ENCODE data around the gene RALGDS.

The RALGDS gene

DNA sequence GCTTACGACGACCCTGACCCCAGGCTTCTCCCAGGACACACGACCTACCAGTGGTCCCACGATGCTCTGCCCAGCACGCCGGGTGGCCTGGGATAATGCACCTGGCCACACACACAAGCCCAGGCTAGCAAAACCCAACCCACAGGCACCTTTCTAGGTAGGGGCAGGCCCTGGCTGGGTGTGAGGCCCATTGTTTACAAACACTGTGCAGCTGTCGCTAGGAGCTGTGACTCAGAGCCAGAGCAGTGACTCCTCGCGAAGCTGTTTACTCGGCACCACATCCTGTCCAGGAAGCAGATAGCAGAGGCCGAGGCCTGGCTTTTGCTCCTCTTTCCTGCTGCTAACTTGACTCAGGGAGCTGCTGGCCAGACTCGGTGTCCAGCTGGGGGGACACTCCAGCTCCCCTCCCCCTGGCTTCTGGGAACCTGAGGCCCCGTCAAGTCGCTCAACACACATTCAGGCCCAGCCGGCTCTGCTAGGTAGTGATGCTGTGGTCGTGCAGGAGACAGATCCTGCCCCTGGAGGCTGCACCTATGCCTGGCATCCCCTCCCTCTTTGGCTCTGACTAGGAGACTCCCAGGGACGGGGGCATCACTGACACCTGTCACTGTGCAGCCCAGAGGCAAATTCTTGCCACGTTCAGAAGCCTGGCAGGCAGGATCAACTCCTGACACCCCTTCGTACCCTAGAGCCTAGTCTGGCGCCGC, 12.8 kb upstream of the RALGDS start:
- peak; percentile 78 for DNase-seq

DNA sequence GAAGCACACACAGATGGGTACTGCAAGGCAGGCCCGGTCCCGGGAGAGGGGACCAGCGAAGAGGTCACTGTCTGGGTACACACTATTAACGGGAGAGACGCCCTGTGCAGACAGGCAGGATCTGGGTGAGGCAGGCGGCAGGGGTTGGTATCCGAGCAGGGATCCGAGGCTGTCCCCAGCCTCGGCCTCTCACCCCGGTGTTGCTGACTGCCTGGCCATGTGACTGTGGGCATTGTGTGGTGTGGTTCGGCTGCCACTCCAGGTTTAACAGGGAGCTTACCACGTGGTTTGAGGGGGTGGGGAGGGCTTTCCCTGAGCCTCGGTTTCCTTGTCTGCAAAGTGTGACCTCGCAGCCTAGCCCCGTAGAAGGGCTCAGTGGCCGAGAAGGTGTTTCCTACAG, 11.1 kb upstream of the RALGDS start:
- DNase-seq = no peak

DNA sequence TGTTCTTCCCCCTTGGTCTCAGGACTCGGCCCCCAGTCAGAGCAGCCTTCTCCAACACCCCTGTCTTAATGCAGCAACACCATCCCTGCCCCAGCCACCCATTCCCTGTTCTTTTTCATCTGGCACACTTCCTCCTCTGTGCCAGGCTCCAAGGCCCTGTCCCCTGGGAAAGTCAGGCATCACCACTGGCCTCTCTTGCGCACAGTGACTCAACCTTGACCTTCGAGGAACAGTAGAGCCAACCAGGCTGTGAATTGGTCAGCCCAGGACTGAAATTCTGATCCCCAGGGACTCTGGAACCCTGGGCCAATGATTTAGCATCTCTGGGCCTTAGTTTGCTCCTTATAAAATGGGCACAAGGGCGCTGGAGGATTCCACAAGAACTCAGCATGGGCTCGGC, 10.5 kb upstream of the RALGDS start:
- DNase-seq = no peak

DNA sequence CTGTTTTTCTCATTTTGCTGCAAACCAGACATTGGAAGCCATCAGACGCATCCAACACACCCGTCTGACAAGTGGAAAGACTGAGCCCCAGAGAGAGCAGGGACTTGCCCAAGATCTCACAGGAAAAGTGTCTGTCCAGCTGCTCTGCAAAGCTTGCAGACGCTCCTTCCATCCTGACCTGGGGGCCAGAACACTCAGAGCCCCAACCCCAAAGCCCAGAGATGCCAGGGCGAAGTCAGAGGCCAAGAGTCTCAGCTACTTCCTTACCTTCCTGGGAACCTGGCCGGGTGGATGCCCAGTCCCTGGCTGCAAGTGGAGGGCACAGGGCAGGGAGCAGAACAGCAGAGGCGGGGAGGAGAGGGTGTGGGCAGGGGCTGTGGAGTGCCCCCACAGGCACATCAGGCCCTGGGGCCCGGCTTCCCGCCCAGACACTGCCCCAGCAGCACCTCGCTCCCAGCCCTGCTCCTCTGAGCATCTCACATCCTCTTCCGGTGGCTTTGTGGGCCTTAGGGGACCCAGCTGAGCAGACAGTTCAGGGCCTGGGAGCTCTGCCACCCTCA, 9.7 kb upstream of the RALGDS start:
- no peak for DNase-seq

DNA sequence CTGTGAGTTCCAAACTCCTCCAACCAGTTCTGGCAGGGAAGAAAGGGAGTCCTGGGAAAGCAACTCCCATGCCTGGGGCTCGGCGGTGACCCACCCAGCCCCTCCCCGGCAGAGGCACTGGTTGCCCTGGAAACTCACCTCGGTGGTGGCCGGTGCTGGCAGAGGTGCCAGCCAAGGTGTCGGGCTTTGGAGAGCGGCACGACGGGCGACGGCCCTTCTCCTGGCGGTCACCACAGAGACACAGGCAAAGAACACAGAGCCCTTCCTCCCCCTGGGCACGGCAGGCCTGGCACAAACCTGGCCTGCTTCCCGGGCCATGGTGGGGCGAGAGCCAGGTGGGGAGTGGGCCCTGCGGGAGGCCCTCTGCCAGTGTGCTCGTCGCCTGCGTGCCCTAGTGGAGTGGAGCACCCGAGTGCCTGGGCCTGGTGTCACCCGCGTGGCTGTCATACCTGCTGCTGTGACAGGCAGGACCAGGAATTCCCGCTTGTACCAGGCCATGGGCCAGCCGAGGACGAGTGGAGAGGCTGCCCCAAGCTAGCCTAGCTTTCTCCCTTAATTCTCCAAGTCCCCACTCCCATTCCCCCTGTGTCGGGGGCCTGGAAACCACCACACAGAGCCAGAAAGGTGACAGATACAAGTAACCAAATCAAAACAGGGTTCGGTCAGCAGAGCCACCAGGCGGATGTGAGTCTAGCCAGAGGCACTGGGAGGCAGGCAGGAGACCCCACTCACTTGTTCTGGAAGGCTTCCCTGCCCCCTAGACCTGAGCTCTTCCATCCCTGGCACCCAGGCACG, 8.2 kb upstream of the RALGDS start:
- DNase-seq = no peak

DNA sequence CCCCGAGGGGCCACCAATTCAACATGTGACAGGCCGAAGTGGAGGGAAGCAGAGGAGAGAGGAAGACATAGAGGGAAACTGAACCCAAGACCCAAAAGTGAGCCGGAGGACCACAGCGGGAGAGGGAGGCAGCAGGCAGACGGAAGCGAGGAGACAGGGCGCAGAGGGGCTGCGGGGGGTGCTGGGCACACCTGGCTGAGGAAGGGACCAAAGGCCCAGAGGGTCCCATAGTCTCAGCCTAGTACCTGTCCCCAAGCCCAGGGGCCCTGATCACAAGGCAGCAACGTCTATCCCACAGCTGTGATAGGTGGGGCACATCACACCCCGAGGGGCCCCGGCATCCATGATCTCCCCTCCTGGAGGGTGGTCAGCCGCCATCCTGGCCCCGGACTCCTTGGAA, 7.1 kb upstream of the RALGDS start:
- no peak for DNase-seq

DNA sequence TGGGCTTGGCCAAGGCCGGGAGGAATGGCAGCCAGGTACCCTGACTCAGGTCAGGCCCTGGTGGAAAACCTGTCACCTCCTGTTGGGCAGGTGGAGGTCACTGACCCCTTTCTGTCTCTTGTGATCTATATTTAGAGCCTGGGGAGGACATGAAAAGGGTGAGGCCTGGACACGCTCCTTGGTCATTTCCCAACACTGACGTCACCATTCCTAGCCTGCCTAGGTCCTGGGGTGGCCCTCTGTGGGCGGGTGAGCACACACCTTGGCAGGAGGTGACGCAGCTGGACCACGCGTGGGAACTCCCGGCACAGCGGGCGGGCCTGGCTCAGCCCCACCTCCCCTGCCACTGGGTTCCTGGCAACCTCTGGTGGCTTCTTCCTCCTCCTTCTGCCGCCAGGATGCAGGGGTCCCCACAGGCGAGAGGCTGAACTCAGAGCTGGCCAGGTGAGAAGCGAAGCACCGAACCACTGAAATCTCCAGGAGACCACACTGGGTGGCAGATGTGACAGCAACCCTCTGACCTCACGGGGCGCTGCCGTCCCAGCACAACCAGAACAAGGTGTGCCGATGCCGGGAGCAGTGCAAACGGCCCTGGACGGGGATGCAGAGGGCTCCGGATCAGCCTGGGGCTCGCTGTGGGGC, 6.4 kb upstream of the RALGDS start:
- DNase-seq = no peak

DNA sequence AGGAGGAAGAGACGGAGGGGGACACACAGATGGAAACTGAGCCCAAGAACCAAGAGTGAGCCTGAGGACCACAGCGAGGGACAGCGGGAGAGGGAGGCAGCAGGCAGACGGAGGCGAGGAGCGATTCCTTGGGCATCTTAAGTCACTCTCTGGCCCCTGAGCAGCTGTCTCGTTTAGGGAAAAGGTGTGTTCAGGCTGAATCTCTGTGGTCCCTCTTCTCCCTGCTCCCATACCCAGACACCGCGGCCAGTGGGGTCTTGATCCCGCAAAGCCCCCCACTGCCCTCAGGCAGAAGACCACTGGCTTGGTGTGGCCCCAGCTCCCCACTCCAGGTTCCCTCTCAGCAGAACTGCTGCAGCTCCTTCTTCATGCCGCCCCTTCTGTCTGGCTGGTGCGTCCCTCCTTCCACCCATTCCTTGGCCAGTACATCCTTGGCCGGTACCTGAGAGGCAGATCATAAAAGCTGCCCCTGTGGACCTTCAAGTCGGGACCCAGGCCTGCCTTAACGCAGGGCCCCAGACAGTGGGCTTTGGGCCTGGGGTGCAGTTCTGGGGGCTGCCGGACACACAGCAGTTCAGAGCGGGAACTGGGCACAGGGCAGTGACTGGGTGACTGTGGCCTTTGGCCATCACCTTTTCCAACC, 5.8 kb upstream of the RALGDS start:
- DNase-seq = no peak

DNA sequence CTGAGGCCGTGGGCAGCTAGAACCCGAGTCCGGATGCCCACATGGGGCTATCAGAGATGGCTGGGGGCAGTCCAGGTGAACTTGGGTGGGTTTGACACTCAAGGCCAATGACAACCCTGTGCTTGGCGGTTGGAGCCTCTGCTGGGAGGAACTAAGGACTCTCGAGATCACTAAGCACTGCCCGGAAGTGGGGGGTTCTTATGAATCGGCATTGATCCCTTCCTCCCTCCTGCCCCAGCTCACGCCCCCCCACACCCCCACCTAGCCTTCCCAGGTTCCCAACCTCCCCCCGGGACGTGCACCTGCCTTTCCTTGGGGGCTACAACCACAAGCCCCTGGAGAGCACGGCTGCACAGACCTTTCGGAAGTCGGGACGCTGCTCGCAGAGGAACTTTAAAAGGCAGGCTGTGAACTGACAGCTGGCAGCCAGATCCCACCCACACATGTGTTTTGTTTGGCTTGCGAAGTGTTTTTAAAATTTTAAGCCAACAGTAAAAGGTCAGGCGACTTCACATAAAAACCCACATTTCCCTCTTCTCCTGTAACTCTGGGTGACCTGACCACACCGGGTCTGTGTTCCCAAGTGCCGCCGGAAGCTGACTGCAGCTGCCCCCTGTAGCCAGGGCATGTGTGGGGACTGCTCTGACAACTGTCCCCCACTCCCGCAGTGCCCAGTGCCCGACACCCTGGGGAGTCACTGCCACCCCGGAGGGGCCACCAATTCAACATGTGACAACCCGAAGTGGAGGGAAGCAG, 5.1 kb upstream of the RALGDS start:
- no peak for DNase-seq

DNA sequence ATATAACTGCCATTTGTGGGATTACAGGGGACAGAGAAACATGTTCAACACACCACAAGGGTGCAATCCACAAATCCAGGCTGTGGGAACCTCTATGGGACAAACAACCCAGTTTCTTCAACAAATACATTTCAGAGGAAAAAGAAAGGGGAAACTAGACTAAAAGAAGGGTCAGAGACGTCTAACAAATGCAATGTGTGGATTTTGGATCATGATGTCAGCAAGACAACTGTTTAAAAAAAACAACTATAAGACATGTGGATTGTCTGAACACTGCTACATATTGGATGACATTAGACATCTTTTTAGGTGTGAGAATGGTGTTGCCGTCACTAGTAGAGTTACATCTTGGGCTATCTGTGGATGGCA, 3.9 kb upstream of the RALGDS start:
- no peak for DNase-seq

DNA sequence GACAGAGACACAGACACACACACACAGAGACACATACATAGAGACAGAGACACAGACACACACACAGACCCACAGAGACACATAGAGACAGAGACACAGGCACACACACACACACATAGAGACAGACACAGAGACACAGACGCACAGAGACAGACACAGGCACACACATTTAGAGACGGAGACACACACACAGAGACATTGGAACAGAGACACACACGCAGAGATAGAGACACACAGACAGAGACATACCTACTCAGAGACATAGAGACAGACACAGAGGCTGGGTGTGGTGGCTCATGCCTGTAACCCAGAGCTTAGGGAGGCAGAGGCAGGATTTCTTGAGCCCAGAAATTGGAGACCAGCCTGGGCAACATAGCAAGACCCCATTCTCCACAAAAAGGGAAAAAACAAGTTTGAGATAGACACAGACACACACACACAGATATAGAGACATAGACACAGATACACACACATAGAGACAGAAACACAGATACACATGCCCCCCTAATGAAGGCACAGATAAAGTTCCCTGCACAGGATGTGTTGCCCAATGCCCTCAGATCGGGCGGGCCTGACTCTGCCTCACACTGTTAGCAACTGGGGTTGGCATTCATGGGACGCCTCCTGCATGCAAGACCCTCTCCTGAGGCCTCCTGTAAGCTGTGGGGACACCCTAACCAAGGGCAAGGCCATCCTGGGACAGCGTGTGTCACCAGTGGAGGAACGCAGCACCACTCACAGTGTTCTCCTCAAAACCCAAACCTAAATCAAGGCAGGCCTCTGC, 3.3 kb upstream of the RALGDS start:
- DNase-seq = no peak

DNA sequence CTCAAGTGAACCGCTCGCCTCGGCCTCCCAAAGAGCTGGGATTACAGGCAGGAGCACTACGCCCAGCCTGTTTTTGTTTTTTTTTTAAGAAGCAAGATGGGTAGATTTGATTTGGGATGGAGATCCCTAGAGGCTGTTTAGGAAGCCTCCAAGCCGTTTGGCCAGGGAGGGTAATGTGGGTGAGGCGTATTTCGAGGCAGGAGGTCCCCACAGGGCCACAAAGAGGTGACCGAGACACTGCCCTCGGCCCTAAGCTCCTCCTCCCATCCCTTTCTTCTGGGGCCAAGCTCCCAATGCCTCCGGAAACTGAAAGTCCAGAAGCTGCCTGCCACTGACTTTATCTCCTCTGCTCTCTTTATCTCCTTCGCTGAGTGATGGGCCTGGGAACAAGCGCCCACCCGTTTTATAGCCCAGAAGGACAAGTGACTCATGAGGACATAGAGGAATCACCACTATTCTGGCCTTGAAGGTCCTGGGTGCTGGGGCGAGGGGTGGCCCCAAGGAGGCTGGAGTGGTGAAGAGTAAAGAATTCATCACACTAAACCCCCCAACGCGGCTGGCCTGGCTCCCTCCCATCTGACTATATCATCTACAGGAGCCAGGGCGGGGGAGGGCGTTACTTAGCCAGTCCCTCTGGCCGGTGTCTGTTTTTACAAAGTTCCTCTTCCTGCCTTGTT, 2.0 kb upstream of the RALGDS start:
- DNase-seq = no peak

DNA sequence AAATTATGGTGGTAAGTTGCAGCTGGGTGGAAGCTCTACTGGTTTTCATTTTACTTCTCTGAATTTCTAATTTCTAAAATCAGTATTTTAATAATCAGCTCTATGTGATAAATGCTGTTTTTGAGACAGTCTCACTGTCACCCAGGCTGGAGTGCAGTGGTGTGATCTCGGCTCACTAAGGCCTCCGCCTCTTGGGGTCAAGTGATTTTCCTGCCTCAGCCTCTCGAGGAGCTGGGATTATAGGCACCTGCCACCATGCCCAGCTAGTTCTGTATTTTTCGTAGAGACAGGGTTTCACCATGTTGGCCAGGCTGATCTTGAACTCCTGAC, 1.5 kb upstream of the RALGDS start:
- no peak for DNase-seq

DNA sequence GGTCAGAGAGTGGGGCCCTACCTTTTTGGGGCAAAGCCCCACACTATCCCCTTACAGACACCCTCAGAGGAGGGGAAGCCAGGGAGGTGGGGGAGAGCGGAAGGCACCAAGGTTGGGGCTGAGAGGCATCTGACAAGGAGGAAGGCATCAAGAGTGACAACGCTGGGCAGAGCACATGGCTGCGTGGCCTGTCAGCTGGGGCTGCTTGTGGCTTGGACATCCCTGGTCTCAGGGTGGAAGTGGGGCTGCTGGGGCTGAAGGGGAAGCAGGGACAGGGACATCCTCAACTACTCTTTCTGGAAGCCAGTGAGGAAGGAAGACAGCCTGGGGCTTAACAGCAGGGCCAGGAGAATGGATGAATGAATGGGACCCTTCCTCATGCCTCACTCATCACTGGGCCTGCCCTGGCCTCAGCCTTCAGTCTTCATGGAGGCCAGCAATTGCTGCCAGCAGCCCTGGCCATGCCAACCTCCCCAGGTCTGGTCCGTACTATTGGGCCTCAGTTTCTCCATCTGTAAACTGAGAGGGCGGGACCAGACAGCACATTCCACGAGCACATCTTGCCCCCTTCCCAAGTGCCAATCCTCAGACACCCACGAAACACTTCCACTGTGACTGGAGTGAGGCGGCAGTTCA, 993 bp upstream of the RALGDS start:
- DNase-seq = no peak

DNA sequence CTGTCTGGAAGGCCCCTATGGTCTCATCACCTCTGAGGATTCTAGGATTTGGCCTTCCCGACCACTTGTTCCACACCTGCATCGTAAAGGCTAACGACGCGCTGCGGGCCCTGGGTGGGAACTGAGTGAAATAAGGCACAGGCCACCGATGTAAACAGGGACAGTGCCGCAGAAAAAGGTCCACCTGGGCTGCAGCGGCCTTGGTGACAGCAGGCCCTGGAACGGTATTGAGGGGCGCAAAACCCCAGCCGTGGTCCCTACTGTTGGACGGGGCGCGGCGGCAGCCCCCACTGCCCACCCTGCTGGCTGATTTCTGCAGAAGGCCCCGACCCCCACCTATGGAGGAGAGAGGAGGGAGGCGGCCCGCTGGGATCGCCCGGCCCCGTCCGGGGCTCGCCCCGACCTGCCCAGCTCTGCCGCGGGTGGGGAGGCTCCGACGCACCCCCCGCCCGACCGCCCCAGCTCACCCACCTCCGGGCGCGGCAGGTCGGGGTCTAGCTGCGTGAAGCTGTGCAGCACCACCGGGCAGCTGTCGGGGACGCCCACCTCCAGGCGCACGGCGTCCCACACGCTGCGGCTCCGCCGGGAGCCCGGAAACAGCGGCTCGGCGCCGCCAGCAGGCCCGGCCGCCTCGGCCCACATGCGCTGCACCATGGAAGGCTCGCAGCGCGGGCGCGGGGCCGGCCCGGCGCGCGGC, 391 bp downstream of the RALGDS start:
- no peak for DNase-seq

DNA sequence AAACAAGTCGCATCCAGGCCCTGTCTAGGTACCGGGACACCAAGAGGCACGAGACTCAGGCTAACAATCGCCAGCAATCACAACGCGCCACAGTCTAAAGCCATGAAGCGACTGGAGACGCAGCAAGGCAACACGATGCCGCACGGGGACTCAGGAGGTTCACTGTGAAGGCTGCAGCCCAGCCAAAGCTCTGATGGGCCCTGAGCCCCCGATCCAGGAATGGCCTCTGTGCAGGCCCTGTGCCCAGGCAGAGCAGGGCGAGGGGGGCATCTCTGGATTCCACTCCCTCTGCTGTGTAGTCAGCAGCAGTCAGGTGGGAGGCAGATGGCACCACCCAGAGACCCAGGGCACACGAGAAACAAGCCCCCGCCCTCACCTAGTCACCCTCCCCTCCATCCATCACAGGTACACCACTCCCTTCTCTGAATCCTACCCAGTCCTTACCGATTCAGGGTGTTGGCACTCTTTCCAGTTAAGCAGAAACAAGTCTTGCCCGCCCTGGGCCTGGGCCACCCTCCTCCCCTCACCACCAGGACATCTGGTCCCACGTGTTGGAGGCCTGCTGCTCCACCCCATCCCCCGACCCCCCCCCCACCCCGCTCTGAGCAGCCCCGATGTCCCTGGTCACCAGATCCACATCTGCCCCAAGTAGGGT, 1.1 kb downstream of the RALGDS start:
- no peak for DNase-seq

DNA sequence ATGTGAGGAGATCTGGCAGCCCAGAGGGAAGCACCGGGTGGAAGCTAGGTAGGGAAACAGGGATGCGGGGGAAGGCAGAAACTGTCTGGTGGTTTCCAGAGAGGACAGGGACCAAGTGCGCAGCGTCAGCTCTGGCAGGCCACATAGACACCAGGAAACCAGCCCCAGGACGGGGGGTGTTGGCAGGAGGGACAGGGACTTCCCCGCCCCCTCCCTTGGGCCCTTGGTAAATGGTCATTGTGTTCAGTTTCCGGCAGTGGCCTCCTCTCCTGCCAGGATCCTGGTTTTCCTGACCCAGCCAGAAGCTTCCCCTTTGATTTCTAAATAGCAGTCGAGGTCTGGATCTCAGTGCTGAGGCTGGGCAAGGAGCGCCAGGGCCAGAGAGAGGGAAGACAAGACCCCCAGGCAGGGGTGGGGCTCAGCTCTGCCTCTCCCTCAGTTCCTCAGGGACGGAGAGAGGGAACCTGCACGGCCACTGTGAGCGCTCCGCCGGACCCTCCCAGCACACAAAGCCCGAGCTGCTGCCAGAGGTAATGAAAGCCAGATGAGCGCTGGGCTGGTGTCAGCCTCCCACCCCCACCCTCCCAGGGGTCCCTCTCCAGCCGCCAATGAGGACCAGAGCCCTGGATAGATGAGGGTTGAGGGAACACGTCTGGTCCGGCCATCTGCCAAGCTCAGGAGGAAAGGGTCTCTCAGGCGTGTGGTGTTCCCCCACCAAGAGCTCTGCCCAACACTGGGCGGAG, 1.8 kb downstream of the RALGDS start:
- DNase-seq = no peak

DNA sequence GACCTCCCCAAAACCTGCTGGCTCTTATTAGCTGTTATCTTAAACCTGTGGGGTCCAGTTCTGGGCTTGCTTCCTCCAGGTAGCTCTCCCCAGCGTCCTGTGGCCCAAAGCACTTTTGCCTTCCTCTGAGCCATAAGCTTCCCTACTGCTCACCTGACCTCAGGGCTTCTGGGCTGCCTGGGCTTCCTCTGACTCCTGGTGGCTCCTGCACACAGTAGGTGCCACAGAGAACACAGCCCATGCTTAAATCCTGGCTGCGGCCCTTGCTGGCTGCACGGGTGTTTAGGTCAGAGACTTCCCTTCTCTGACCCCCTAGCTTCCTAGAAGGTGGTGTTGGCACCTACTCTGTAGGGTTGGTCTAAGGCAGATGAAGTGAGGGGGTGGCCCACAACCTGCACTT, 2.5 kb downstream of the RALGDS start:
- DNase-seq = no peak

DNA sequence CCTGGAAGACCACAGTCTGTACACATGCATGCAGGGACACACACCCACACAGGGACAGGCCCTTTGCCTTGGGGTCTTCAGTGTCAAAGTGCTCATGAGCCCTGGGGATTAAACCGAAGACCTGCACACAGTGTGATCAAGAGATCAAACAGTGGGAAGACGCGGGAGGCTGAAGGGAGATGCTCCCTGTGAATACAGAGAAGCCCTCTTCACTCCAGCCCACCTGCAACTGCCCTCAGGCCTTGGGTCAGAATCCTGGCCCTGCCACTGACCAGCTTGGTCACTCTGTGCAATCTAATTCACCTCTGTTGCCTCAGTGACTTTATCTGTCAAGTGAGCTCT, 2.9 kb downstream of the RALGDS start:
- no peak for DNase-seq
